Astrocyte (in vitro differentiated cells and primary cell): ENCODE results near the gene DDR2.

Experiments
- CTCF ChIP-seq: IDR thresholded peaks from 2 replicates; pipeline ENCODE4 v1.5.1; 2011; ENCODE audit warnings: low read depth, mild to moderate bottlenecking, inconsistent platforms, low read length, moderate library complexity; ENCODE audit not compliant: insufficient read depth
- EZH2 ChIP-seq: IDR thresholded peaks from 2 replicates; pipeline ENCODE4 v1.6.1; 2012; ENCODE audit warnings: mild to moderate bottlenecking, low read length, inconsistent platforms; ENCODE audit not compliant: insufficient read depth

- TF ChIP-seq EZH2 (no peak), CTCF (no peak)
These were observed 48.3 kb downstream of the DDR2 start for GRCh38 chr1:162680419-162681121.
